Heart right ventricle (tissue), 16 donors: ENCODE measurements around the gene PRLHR. TPM values are rescaled to one million over a fixed set of nuclear protein-coding genes. Genes with fewer than 3 reads are reported as not detected.

ENCODE experiments used
- ATAC-seq, 8 donors: fragments of 200-7000 bp; cut with Tn5 transposase; one replicate each; pipeline ENCODE4 v1.9.1; 2020; ENCODE audit warnings: mild to moderate bottlenecking in 8 of 8, moderate library complexity in 8 of 8, moderate number of reproducible peaks in 1 of 8
- DNase-seq, 2 donors: peaks; one replicate each; pipeline ENCODE4 v3.0.0-alpha.2; 2020
- H3K27ac ChIP-seq, 10 donors: fragments of 200-600 bp; sonication (generic) in 2 of 10; one replicate each; pipeline versions ENCODE4 v1.5.0 to v1.8.0; 2020 to 2022; ENCODE audit warnings: mild to moderate bottlenecking in 3 of 10
- H3K27me3 ChIP-seq, 7 donors: fragments of 200-600 bp; one replicate each; pipeline ENCODE4 v1.8.0; 2021 to 2022; ENCODE audit warnings: mild to moderate bottlenecking in 2 of 7
- H3K36me3 ChIP-seq, 9 donors: fragments of 200-600 bp; sonication (generic) in 1 of 9; one replicate each; pipeline versions ENCODE4 v1.5.0 to v1.8.0; 2020 to 2022; ENCODE audit warnings: mild to moderate bottlenecking in 2 of 9
- H3K4me1 ChIP-seq, 9 donors: fragments of 200-600 bp; sonication (generic) in 1 of 9; one replicate each; pipeline versions ENCODE4 v1.5.0 to v1.8.0; 2020 to 2022; ENCODE audit warnings: mild to moderate bottlenecking in 4 of 9
- H3K4me3 ChIP-seq, 10 donors: fragments of 200-600 bp; sonication (generic) in 2 of 10; one replicate each; pipeline versions ENCODE4 v1.5.0 to v1.8.0; 2020 to 2022; ENCODE audit warnings: mild to moderate bottlenecking in 7 of 10, moderate library complexity in 2 of 10
- H3K9me3 ChIP-seq, 11 donors: fragments of 200-600 bp in 10 of 11; sonication (generic) in 2 of 11; one replicate each; pipeline versions ENCODE4 v1.5.0 to v1.8.0; 2013 to 2022; ENCODE audit warnings: mild to moderate bottlenecking in 2 of 11, control low read depth in 1 of 11, moderate library complexity in 1 of 11
- CTCF ChIP-seq, 9 donors: fragments of 200-600 bp; sonication (generic) in 2 of 9; IDR thresholded peaks; one replicate each; pipeline versions ENCODE4 v1.5.0 to v1.8.0; 2021 to 2022; ENCODE audit warnings: antibody characterized with exemption in 9 of 9, mild to moderate bottlenecking in 5 of 9, moderate library complexity in 1 of 9
- WGBS, 2 donors: extraction: QIAGEN DNeasy Blood & Tissue Kit; methylation state at CpG; one replicate each; pipeline ENCODE4 v1.1.7; 2013; ENCODE audit warnings: inconsistent platforms in 1 of 2; 5-methylcytosine and 5-hydroxymethylcytosine counted together
- intact Hi-C, 10 donors: fragments of 100-400 bp; cut with DNase I; formaldehyde crosslinking; loops; one replicate each; pipeline versions ENCODE4 v1.11.1 to v1.14.2; 2022
- polyA plus RNA-seq, 2 donors: library from polyadenylated mRNA; stranded (reverse); fragments of 200-250 nt; gene quantifications; one replicate each; pipeline ENCODE4 v1.2.3, GENCODE V29; 2013
- total RNA-seq, 10 donors: library from RNA; stranded (reverse); fragmentation: NEBNext Ultra II Directional in 3 of 10; extraction: Animal tissue kit (Norgen Biotek cat#: 25700) in 3 of 10; gene quantifications; one replicate each; pipeline versions ENCODE4 v1.2.1 to v1.2.4, GENCODE V29; 2021 to 2023
- donor health status: Arrhythmogenic right ventricular cardiomyopathy.
- donor health status: ischemic (EF 13 %, LVEDD 7.1; RV severe dilation, severe dysfunction).
- donor health status: healthy with polysubstance abuse.
- donor health status: DM: no; HTN: yes; CAD: no.
- donor health status: DM: no; HTN: no; CAD: no.
- donor health status: ischemic (EF 25% LVEDD 6.9; RV normal size, moderate dysfunction).
- donor health status: ischemic (EF 25% LVEDD 5.7; RV mildly dilated, moderate dysfunction).
- donor health status: healthy.
- donor health status: DM: yes; HTN: yes; CAD: no.
- donor health status: Ischemic cardiomyopathy.
- donor health status: ischemic (EF 35%, LVEDD 5.7; RV mildly dilated, moderate dysfunction).
- donor health status: nonischemic (EF 11% LVEDD 7.7; RV severe dilation, severe dysfunction).
- donor health status: DM: yes; HTN: yes; CAD: no.
- donor health status: PGD.
- donor health status: ischemic (EF 29% LVEDD 5.4; RV normal size, mild dysfunction).
- donor health status: nonischemic (EF 23%, LVEDD 6.1; RV moderate dilation, normal function).

The PRLHR gene
- total and polyA plus RNA-seq, 12 donors: not detected

DNA sequence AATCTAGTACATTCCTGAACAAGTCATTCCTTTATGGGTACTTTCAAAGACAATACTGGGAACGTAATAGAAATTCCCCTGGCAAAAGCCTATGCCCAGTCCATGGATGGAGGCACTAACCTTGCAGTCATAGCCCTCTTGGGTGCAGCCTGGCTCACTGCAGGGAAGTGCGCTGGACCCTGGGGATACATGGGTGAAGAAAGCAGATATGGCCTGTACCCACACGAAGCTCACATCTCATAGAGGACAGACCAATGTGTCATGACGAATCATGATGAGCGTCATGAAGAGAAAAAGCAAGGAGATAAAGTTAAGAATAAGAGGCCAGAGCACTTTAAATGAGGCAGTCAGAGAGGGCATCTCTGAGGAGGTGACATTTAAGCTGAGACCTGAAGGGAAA is 11.8 kb downstream of the PRLHR start:
- no peaks in the 10 kb centered on the region for H3K4me1 ChIP-seq
- peaks cover 0 to 4% (median 0%) of the 10 kb centered on the region in 11 donors for H3K9me3 ChIP-seq
- DNase-seq: no peak
- ATAC-seq: no peak
- H3K27me3 ChIP-seq: peaks cover 0 to 38% (median 13%) of the 10 kb centered on the region in 7 donors
- no peak overlapping the region for H3K27ac ChIP-seq
- H3K4me3 ChIP-seq: no peak overlapping the region
- no peaks in the 10 kb centered on the region for H3K36me3 ChIP-seq
- intact Hi-C loops: no loop called here
- no peak for TF ChIP-seq CTCF (IDR thresholded peaks at IDR 0.05)
- 90% methylated on average over 5 of the region's 5 CpGs for WGBS, 2 donors

GRCh38 chr10:118582511-118582910 is 12.9 kb downstream of the PRLHR start:
- ATAC-seq (no peak), DNase-seq (no peak)
- no peak overlapping the region for H3K27ac ChIP-seq
- intact Hi-C loops: no loop called here
- H3K9me3 ChIP-seq: peaks cover 0 to 4% (median 0%) of the 10 kb centered on the region in 11 donors
- peaks cover 0 to 32% (median 14%) of the 10 kb centered on the region in 7 donors for H3K27me3 ChIP-seq
- no peak for TF ChIP-seq CTCF (IDR thresholded peaks at IDR 0.05)
- H3K4me3 ChIP-seq: no peak overlapping the region
- no peaks in the 10 kb centered on the region for H3K36me3 ChIP-seq
- 94% methylated on average over 3 of the region's 3 CpGs for WGBS, 2 donors
- no peaks in the 10 kb centered on the region for H3K4me1 ChIP-seq

- H3K27ac ChIP-seq: no peak overlapping the region
- peaks cover 0 to 4% (median 0%) of the 10 kb centered on the region in 11 donors for H3K9me3 ChIP-seq
- no peak overlapping the region for H3K4me3 ChIP-seq
- 78 to 80% methylated on average over 4 of the region's 4 CpGs for WGBS, 2 donors
- no peaks in the 10 kb centered on the region for H3K36me3 ChIP-seq
- no peaks in the 10 kb centered on the region for H3K4me1 ChIP-seq
- intact Hi-C loops: no loop called here
- TF ChIP-seq CTCF (IDR thresholded peaks at IDR 0.05): no peak
- DNase-seq (no peak), ATAC-seq (no peak)
- peaks cover 0 to 25% (median 17%) of the 10 kb centered on the region in 7 donors for H3K27me3 ChIP-seq
Observed at GRCh38 chr10:118581340-118581739, 14.1 kb downstream of the PRLHR start.

GRCh38 chr10:118580702-118581101 is 14.7 kb downstream of the PRLHR start:
- ATAC-seq: no peak
- Histone ChIP-seq H3K4me3 (no peak overlapping the region), H3K36me3 (no peaks in the 10 kb centered on the region), H3K9me3 (peaks cover 0 to 4% (median 0%) of the 10 kb centered on the region in 11 donors), H3K27me3 (peaks cover 0 to 24% (median 20%) of the 10 kb centered on the region in 7 donors), H3K27ac (no peak overlapping the region), H3K4me1 (no peaks in the 10 kb centered on the region)
- 67 to 73% methylated on average over 8 of the region's 8 CpGs for WGBS, 2 donors
- TF ChIP-seq CTCF (IDR thresholded peaks at IDR 0.05): no peak
- DNase-seq: no peak
- intact Hi-C loops: no loop called here
